HCT116 (cell line): ENCODE results near the gene LAPTM4A.

ENCODE experiments used
- ELF1 ChIP-seq: IDR thresholded peaks from 2 replicates; pipeline ENCODE4 v1.6.1; 2012; ENCODE audit warnings: low read depth, borderline replicate concordance
- POLR2A ChIP-seq: IDR thresholded peaks from 2 replicates; pipeline ENCODE4 v1.7.0; 2011; ENCODE audit warnings: borderline replicate concordance; ENCODE audit not compliant: insufficient read depth, insufficient read length; ENCODE audit errors: extremely low read depth
- REST ChIP-seq: IDR thresholded peaks from 2 replicates; pipeline ENCODE4 v1.6.1; 2012; ENCODE audit warnings: low read depth

- TF ChIP-seq ELF1, result peak; percentile 32; the same call in 1 of the 2 replicates
- TF ChIP-seq REST, result no peak
- TF ChIP-seq POLR2A, result no peak
Measured at GRCh38 chr2:19989667-19990415, 61.6 kb downstream of the LAPTM4A start, which contains the start of gene WDR35.
